GM19193 (cell line): ENCODE measurements around the gene SP5.

Source experiments
- POLR2A ChIP-seq: IDR thresholded peaks from 4 replicates; pipeline ENCODE4 v1.6.1; 2011; ENCODE audit not compliant: insufficient read depth, insufficient read length; ENCODE audit errors: extremely low read depth

Gene SP5

DNA sequence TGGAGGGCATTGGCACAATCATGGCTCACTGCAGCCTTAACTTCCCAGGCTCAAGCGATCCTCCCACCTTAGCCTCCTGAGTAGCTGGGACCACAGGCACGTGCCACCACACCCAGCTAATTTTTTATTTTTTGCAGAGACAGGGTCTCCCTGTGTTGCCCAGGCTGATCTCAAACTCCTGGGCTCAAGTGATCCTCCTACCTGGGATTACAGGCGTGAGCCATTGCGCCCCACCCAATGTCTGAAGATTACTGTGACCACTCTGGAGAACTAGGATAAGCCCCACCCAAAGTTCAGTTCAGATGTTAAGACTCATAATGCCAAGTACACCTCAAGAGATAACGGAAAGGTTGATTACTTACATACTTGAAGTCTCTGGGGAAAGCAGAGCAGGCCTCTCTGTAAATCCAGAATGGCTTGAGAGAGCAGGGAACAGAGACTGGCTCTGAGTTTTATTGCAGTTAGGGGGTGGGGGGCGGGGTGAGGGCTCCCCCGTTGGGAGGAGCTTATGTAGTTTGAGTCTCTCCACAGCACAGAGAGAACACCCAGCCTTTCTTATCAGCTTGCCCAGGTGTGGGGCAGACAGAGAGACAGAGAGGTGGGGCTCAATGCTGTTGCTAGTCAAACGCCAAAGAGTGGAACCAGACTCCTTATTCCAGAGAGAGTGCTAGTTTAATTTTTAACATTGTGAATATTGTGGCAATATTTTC is 28.5 kb downstream of the SP5 start:
- TF ChIP-seq POLR2A = no peak

DNA sequence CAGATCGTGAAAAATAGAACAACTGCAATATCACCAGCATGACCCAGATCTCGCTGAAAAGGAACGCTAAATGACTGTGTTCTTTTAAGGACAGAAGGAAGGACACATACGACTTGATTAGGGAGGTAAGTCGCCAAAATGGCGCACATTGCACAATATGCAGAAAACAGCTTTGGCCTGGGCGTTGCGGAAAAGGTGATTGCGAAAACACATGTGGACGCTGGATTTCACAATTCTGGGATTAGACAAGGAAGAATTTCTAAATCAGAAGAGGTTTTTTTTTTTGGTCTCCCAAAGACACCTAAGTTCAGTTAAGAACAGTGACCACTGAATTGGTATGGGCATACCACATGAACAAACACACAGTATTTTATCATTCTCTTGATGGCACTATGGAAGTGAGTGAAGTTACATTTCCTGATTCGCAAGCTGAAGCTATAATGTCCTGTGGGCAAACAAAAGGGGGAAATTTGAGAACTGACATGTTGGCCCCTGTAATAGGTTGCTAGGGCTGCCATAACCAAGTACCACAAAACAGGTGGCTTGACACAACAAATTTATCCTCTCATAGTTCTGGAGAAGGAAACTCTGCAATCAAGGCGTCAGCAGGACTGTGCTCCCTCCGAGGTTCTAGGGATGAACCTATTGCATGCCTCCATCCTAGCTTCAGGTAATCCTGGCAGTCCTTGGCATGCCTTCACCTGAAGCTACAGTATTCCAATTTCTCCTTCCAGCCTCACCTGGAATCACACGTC is 29.3 kb downstream of the SP5 start:
- no peak for TF ChIP-seq POLR2A

DNA sequence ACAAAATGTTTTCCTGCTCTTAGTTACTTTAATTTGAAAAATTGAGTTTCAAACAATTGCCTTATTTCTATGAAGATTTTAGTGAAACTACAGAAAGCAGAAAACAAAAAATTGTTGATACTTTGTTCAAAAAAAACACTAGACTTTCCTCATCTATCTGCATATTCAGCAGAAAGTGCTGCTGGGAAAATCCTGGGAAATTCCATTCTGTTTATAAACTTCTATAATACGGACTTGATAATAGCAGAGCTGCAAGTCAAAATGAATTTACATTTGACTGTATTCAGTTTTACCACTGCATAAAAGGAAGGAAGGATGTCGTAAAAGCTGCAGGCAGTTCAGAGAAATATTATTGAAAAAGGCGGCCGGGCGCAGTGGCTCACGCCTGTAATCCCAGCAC is 30.2 kb downstream of the SP5 start:
- TF ChIP-seq POLR2A = no peak

DNA sequence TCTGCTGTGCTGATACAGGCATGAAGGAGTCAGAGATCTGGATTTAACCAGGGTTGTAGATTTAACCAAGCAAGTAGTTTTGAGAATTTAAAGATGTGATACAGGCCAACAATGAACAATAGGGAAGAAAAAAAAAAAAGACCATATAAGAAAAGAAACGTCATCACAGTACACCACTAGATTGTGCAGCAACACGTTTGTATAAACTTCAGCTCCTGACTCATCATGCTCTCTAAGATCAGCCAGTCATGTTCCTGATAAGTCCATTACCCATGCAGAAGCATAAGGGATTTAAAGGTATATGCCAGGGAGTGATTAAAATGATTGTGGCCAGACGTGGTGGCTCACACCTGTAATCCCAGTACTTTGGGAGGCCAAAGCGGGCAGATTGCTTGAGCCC is 32.8 kb downstream of the SP5 start:
- TF ChIP-seq POLR2A = no peak

DNA sequence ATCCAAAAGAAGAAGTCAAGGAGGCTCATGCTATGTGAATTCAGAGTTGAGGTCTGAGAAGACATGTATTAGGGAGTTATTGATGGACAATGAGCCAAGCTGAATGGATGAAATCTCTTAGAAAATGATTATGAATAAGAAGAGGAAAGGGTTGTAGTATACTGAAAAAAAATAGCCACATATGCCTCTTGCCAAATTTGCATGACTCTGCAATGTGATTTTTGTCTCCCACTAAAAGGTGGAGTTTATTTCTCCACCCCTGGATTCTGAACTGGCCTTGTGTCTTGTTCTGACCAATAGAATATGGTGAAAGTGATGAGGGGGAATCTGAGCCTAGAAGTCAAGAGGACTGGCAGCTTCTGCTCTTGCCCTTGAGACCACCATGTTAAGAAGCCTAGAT is 46.4 kb downstream of the SP5 start:
- no peak for TF ChIP-seq POLR2A

DNA sequence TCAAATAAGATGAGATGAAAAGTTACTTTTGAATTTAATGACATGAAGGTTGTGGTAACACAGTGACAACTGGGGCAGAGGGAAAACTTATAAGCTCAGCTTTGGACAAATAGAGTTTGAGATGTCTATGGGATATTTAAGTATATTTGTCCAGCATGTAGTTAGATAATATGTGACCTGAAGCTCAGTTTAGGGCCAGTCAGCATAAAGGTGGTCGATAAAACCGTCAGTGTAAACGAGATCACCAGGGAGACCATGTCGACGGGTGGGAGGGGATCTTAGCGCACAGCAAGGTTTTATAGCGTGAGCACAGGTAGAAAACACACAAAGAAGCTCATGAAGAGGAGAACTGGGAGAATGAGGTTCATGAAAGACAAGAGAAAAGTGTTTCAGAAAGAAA is 47.6 kb downstream of the SP5 start:
- no peak for TF ChIP-seq POLR2A

DNA sequence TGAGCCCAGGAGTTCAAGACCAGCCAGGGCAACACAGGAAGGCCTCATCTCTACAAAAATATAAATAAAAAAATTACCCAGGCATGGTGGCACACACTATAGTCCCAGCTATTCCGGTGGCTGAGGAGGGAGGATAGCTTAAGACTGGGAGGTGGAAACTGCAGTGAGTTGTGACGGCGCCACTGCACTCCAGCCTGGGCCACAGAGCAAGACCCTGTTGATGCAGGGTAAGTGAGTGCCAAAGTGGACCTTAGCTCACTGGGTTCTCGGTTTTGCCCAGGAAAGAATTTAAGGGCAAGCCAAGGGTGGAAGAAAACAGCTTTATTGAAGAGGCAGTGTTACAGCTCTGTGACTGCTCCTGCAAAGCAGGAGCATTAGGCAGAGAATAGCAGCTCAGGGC is 48.1 kb downstream of the SP5 start:
- TF ChIP-seq POLR2A = no peak

DNA sequence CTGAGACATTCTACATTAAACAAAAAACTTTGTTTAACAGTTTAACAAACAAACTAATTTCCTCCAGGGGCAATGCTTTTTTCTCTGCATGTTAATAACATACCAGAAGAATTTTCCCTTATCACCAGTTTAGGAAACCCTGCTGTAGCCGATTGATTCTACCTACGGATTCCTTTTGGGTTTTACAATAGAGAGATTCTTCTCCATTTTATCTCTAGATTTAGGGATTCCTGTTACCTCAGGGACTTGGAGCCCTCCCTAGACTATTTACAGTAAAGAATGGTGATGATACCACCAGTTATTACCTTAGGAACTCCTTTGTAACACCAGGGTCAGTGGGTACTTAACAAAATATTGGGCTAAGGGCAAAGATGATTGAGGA is 49.7 kb downstream of the SP5 start:
- no peak for TF ChIP-seq POLR2A

DNA sequence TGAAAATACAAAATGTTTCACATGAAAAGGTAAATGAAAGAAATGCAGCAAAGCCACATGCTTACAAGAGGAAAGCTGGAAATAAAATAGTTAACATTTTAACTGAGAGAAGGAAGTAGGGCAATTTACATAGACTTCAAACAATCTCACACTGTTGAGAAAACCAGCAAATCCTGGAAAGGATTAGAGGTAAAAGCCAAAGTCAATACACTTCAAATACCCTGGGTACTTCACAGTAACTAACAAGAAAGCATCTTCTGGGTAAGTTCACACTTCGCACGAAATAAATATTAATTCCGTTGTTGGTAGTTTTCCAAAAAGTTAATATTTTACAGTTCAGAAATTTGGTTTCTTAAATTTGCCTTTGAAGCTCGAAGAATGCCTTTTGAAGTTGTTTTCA is 51.6 kb downstream of the SP5 start:
- TF ChIP-seq POLR2A = no peak
